Fibroblast of the conjunctiva (primary cell): ENCODE data around the gene PTPRB.

ENCODE experiments used
- DNase-seq: peaks from one replicate; pipeline ENCODE4 v3.0.0-alpha.2; 2010; ENCODE audit warnings: low read depth

The PTPRB gene

DNA sequence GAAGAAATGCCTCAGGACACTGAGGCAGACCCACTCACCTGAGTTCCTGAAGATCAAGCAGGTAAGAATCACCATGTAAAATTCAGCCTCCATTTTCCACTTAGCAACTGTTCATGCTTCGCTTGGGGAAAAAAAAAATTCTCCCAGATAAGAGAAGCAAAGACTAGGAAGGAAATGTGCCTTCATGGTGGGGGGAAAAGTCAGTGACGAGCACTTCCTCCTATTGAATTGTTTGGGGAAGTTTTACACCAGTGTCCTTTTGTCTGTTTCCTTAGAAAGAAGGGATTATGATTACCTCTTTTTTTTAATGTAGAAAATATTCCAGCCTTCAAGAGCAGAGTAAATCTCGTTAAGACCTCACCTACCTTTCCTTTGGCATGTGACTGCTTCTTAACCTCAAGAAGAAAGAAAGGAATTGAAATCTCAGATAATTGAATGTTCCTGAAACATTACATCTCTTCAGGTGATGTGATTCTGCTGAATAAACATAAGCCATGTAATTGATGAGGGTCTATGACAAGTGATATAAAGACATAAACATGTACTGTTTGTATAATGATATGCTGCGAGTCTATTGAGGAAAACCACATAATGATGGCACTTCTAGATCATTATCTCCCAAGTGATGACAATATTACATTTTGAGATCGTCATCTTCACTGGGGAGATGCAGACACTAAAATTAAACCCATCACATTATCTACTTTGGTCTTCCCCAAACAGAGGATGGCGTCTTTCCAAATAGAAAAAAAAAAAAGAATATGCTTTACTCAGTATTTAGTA is at the start of gene PTPRB:
Gene PTPRB (minus strand): TSS at position 127 of the 783 bp plus-strand sequence. CDS start 34 bp downstream, at position 93.
- DNase-seq: no peak

DNA sequence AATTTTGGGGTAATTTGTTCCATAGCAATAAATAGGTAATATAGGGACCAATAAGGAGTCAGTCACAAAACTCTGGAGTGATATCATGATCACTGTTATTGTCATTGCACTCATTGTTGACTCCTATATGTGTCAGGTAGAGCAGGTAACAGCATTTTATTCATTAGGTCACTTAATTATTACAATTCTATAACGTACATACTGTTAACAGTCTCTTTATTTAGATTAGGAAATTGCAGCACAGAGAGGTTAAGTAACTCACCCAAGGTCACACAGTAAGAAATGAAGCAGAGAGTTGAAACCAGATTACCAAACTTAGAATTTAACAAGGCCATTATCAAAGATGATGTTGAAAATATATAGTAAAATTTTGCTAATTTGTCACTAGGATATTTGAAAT is 49.7 kb upstream of the PTPRB start:
- DNase-seq: no peak

DNA sequence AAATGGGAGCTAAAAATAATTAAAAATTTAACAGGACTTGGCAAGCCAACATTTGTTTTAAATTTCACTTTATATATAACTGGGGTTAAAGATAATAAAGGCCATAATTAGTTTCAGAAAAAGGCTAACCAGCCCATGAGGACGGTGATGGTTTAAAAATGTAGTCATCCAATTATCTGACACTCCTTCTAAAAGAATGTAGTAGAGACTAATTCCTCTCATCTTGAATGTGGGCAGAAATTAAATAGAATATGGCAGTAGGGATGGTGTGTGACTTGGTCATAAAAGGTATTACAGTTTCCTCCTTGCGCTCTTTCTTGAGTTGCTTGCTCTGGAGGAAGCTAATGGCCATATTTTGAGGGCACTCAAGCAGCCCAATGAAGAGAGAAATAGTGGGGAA is 49.1 kb upstream of the PTPRB start:
- no peak for DNase-seq

DNA sequence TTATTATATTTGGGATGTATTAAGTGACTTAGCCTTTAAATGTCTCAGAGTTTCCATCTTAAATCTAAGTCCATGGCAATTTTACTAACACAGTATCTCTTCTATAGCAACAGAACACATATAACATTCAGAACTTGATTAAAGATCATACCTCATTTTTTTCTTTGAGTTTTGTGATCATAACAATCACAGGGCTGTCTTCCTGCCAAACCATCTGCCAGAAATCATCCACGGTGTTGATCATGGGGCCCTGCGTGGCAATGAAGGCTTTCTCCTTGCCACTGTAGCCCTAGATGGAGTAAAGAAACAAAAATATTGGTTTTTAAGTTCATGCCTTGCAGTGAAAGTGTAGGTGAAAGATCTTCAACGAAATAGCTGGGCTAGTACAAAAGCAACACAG is 46.7 kb upstream of the PTPRB start:
- no peak for DNase-seq

DNA sequence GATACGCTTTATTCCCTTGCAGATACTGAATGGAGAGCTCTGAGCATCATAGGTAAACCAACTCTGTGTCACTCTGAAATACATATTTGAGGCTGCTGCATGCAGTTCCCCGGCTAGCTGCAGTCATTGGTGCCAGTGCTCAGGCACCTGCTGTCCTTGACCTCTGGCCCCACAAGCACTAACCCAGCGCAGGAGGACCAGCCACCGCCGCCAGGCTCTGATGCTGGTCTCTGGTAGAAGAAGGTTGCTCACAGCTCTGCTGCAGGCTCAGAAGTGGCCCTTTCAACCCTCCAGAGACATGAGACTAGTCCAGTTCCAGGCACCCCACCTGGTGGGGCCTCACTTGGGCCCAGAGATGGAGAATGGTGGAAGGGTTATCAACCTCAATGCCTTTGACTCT is 34.5 kb upstream of the PTPRB start:
- DNase-seq: no peak

DNA sequence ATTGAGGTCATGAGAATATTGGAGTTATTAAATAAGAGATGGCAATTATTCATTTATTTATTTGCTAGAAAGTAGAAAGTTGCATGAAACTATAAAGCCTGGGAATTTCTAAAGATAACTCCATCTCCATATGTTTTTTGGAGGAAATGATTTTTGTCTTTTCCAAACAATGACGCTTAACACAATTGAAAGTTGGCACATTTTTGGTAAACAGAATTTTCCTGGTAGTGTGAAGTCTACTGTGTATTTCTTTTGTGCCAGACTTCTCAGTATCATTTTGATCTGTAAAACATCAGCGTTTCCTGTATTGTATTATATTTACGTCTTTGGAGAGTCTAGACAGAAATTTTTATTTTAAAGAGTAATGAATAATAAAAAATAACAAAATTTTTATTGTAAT is 33.7 kb upstream of the PTPRB start:
- DNase-seq: no peak

DNA sequence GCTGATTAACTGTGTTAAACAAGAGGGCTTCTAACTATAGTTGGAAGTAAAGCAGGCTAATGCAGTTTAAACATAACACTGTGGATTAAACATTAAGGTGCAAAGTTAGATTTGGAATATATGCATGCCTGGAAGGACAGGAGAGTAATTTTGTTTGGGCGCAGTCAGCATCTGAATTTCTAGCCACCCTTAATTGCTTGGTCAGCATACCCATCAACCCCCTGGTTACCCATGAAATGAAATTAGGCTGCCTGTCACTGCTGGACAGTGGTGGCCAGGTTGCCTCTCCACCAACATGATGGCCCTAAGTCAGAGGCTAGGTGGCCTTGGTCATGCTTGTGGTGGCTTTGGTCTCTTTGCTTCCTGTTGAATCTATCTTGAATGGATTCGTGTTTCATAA is 30.0 kb upstream of the PTPRB start:
- no peak for DNase-seq

DNA sequence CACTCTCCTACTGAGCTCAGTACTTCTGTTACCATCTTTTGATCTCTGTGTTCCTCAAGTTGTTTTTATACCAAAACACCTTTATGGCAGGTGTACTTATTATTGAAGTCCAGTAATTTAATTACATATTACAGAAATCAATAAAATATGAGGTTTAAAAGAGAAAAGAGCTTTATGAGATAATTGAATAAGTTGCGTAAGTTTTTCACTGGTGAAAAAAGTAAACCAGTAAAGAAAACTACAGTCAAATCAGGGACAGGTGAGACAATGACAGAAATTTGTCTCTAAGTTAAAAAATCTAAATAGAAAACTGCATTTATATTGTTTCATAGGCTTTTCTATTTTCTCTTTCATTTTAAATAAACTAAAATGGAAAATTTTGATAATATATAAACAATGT is 29.1 kb upstream of the PTPRB start:
- DNase-seq: no peak

DNA sequence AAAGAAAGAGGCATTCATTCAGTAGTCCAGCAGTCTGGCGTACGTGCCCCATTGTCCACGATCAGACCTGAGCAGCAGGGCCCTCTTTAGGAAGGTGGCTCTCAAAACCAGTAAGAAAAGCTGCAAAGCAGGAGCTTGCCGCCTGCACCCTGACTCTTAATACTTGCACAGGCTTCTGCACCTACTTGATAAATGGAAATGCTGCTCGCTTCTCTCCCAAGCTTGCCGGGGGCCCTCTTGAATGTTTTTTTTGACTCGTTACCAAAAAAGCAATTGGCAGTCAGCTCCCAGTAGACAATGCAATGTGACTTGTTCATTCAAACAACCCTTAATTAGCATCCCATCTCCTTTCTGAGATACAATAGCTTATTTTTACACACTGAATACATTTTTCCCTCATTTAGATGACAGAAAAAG is 27.2 kb upstream of the PTPRB start:
- no peak for DNase-seq

DNA sequence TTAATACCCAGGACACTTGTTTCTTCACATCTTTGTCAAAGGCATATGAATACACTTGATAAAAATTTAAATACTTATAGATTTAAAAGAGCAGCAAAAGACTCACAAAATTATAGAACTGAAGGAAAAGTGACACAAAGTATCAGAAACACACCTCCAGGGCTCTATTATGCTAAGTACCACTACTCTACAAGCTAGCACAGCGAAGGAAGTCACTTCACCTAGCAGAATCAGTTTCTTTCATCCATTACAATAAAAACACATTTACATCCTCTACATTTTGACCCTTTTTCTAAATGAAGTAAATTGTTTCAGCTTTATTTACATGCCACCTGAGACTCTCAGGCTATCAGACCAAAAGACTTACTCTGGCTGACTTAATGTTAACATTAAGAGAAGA is 26.6 kb upstream of the PTPRB start:
- DNase-seq: no peak

DNA sequence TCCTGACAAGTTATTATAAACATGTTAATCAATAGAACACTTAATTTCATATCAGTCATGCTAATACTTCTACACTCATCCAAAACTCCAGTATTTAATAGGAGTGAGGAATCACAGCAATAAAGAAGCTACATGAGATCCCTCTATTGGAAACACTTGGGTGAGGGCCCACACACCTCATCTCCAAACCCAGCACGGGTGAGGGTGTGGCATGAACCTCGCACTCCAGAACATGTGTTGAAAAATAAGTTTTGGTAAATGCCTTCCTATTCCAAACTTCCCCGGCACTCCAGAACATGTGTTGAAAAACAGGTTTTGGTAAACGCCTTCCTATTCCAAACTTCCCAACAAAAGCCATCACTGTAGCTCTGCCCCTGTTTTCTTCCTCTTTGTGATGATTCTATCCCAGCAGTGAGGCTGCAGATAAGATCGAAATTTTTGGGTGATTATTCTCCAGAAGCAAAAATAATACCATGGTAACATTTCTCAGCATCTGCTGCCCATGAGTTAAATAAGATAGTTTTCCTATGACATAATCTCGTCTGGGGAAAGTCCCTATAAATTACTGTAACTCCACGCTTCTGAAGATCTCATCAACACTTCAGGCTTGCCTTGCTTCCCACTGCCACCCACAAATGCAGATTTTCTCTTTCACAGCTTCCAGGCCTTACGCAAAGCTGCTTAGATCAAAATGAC is 24.4 kb upstream of the PTPRB start:
- peak; percentile 17 for DNase-seq

DNA sequence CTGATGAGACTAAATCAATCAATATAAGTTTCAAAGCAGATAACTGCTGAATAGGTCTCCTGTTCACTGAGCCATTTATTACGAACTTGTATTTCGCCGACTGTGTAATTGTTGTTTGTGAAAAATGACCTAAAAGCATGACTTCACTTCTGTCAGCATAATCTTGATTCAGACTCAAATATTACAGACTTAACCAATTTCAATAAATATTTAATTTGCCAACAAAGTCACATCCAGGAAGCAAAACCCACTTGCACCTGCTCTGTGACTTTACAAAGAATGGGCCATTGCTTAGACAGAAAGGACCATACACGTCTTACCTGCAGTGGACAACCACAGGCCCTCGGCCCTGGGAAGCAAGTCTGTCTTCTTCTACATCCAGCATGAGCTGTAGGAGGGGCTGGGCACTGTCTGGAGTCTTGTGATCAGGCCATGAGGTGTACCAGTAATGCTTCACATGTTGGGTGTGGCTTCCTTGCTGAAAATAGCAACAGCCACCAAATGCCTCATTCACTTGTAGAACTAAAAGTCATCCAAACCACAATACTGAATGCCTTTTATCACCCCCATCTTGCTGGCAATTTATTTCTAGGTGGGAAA is 23.5 kb upstream of the PTPRB start:
- DNase-seq: peak; percentile 9

DNA sequence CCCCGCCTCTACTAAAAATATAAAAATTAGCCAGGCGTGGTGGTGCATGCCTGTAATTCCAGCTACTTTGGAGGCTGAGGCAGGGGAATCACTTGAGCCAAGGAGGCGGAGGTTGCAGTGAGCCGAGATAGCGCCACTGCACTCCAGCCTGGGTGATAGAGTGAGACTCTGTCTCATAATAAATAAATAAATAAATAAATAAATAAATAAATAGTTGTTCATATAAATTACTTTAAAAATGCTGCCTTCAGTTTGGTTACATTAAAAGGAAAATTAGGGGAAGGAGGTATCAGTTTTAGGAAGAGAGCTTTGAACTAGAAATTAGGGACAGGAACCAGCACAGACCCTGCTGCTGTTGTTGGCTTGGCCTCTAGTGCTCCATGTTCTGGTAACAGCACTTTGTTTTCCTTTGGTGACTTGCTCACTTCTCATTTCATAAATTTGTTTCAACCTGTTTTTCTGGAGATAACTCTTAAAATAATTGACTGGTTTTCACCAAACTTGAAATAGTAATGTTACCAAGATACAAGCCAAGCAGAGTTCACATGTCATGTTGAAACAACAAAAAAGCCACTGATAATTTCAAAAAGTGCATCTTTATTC is 22.9 kb upstream of the PTPRB start:
- DNase-seq: no peak

DNA sequence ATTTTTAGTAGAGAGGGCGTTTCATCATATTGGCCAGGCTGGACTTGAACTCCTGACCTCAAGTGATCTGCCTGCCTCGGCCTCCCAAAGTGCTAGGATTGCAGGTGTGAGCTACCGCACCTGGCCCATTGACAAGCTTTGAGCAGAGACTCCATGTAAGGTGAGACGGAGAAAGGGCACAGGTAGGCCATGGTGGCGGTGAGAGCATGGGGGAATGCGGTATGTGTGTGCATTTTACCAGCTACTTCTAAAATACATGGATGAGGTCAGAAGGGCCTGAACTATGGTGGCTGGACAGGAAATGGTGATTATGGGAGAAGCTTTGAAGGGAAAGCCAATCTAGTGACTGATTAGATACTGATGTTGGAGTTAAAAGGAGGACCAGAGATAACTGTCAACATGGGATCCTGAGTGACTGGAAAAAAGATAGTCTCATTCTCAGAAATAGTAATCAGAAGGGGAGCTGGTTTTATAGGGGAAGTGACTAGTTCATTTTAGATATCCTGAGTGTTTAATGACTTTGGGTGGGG is 21.9 kb upstream of the PTPRB start:
- DNase-seq: no peak

DNA sequence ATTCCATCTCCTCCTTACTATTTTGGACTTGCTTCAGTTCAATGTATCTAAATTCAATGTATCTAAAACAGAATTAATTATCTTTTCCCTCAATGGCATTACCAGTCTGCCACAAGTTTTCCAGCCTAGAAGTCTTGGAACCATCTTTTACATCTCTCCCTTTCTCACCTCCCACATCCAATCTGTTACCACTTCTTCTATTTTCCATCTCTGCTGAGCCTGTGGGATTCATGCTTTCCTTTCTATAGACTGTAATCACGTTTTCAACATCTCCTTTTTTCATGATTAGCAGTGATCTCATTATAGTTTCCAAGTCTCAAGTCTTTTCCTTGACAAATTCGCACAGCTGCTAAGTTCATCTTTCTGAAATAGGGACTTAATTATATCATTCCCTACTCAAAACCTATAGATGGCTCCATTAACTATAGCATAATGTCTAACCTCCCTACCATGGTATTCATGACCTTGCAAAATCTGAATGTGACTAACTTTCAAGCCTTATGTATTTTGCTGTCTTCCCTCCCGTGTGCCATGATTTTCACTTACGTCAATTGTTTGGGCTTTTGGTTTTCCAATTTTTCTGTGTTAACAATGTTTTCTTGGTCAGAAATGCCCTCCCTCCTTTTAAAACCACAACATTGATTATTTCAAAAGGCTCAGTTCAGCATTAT is 20.5 kb upstream of the PTPRB start:
- DNase-seq: no peak

DNA sequence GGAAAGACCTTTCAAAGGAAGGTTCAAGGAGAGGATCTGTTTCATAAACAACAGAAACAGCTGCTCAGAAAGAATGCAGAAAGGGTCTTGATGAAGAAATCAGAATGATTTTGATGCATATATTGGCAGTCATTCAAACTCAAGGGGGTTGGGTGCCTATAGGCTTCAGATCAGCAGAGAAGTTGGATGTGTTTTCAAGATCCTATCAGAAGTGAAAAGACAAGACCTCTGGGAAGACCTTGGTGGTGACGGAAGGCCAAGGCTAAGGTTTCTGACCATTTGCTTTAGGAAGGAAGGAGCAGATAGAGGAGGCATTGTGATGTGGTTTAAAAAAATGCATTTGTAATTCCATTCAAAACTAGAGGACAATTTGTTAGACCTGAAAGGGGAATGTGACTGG is 15.2 kb upstream of the PTPRB start:
- DNase-seq: no peak

DNA sequence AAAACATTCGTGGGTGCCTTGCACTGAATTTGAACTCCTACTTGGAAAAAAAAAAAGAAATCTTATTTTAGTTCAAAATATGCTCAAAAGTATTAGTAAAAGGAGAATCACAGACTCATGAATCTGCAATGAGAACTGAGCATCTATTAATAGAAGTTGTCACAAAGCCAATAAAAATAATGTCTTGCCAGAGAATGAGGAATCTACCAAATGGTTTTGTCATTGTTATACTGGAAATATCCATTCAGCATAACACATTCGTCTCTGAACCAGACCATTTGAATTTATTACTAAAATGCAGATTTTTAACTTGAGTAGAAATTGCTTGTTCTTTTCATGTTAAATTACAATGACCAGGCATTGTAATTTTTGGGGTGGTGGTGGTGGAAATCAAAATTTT is 11.6 kb upstream of the PTPRB start:
- DNase-seq: peak; percentile 40

DNA sequence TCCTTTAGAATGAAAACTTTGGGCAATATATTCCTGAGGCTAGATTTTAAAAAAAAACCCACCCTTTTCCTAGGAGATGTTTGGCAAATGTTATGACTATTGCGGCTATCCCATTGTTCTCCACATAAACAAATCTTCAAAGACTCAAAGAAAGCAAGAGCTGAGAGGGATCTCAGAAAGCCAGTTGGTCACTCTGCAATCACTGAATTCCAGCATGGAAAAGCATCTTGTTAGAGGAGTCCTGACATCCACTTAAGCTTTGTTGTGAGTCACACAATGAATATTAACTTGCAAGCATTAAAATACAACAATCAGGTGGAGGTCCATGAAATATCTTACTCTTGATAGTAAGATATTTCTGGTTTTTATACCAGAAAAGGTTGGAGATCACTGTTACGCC is 11.0 kb upstream of the PTPRB start:
- no peak for DNase-seq

DNA sequence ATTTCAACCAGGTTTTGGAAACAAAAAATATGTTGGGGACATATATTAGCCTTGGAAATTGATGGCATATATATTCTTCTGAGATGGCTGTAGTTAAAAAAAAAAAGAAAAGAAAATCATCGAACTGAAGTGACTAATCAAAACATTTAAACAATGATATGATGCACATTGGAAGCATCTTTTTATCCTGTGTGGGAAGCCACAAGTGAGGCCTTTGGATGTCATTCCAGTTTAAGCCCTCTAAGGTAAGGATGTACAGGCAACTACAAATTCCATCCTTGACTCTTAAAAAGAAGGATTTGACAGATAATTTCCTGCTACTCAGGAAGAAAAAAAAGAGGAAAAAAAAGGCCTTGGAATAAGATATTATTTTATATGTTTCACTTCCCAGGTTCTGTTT is 9.6 kb upstream of the PTPRB start:
- no peak for DNase-seq

DNA sequence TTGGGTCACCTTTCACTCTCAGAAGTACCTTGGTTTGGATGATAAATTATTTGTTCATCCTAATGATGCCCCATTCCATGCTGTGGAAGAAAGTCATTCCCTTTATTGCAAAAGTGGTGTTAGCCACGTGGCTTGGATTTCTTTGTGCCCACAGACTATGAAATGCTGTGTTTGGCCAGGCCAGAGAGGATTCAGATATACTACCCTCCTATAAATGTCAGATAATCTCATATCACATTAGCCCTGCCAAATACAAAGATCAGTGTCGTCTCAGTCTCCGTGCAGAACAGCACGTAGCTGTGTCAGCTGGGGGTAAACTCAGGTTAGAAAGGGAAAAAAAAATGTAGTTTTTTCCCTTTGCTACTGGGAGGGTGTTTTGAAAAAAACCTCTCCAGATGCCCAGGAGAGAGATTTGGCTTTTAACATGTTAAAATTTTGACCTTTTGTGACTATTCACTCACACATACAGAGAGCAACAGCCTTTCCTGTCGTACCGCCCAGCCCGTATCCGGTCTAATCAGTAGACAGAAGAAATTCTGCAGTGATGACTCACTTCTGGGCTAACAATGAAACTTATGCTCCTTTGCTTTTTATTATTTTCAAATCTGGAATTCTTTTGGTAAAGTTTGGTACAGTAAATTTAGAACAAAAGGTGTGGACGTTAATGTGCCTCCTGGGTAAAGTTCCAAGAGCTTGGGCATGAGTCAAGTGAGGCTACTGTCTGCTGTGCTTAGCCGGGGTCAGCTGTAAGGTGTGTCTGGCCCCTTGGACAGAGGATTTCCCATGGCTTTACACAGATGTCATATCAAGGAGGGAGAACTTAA is 8.5 kb upstream of the PTPRB start:
- DNase-seq: peak; percentile 48

DNA sequence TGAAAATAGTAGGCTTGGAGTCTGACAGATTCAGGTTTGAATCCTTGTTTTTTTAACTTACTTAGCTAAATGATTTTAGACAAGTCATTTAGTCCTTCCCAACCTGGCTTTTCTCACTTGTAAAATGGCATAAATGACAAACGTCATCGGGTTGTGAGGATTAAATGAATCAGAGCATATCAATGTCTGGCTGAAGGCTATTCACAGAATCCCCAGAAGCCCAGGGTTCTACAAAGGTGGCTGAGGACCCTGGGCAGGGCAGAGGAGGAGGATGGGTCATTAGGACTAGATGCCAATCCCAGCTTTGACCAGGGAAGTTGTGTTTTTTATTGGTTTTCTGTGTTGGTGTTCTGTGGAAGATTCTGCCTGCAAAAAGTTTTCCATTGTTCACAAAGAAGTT is 7.6 kb upstream of the PTPRB start:
- DNase-seq: no peak
